Hematopoietic multipotent progenitor cell treated with erythropoietin and hydrocortisone succinate and interleukin-3 and kit ligand, for 8 days (in vitro differentiated cells): ENCODE results near the gene MYL1.

Experiments
- DNase-seq: peaks from one replicate; pipeline ENCODE4 v3.0.0-alpha.2; 2015

MYL1 gene

GRCh38 chr2:210315015-210315788, at the start of gene MYL1:
MYL1 (minus strand) TSS chr2:210315174; CDS start chr2:210315042, 132 bp downstream.
- DNase-seq: no peak

GRCh38 chr2:210363876-210364275, 48.9 kb upstream of the MYL1 start:
- no peak for DNase-seq

- no peak for DNase-seq
Observed at GRCh38 chr2:210363261-210363660, 48.3 kb upstream of the MYL1 start.

- DNase-seq: no peak
Observed at GRCh38 chr2:210360412-210360811, 45.4 kb upstream of the MYL1 start.

GRCh38 chr2:210356944-210357343, 42.0 kb upstream of the MYL1 start:
- no peak for DNase-seq

GRCh38 chr2:210337159-210337558, 22.2 kb upstream of the MYL1 start:
- no peak for DNase-seq

GRCh38 chr2:210324906-210325305, 9.9 kb upstream of the MYL1 start:
- no peak for DNase-seq

- no peak for DNase-seq
Observed at GRCh38 chr2:210324458-210324857, 9.5 kb upstream of the MYL1 start.

- DNase-seq: no peak
Observed at GRCh38 chr2:210323003-210323402, 8.0 kb upstream of the MYL1 start.

GRCh38 chr2:210318891-210319290, 3.9 kb upstream of the MYL1 start:
- DNase-seq: no peak

- DNase-seq: no peak
Observed at GRCh38 chr2:210318486-210318885, 3.5 kb upstream of the MYL1 start.

- DNase-seq: no peak
Observed at GRCh38 chr2:210310550-210310949, 4.4 kb downstream of the MYL1 start.

- no peak for DNase-seq
Observed at GRCh38 chr2:210309548-210310233, 5.3 kb downstream of the MYL1 start.

- DNase-seq: no peak
Observed at GRCh38 chr2:210303498-210303897, 11.5 kb downstream of the MYL1 start.

GRCh38 chr2:210302326-210302725, 12.6 kb downstream of the MYL1 start:
- no peak for DNase-seq

- no peak for DNase-seq
Observed at GRCh38 chr2:210299866-210300373, 15.1 kb downstream of the MYL1 start.

- no peak for DNase-seq
Observed at GRCh38 chr2:210288408-210288807, 26.6 kb downstream of the MYL1 start.

- no peak for DNase-seq
Observed at GRCh38 chr2:210287301-210287700, 27.7 kb downstream of the MYL1 start.

GRCh38 chr2:210286123-210286680, 28.8 kb downstream of the MYL1 start:
- no peak for DNase-seq

GRCh38 chr2:210277133-210277532, 37.8 kb downstream of the MYL1 start:
- DNase-seq: no peak

GRCh38 chr2:210271300-210271699, 43.7 kb downstream of the MYL1 start:
- DNase-seq: no peak

GRCh38 chr2:210269148-210269547, 45.8 kb downstream of the MYL1 start:
- DNase-seq: no peak

GRCh38 chr2:210268281-210268680, 46.7 kb downstream of the MYL1 start:
- no peak for DNase-seq

- DNase-seq: no peak
Observed at GRCh38 chr2:210267698-210268097, 47.3 kb downstream of the MYL1 start.
